Measurements from ENCODE around the gene ZNF831.

DNA sequence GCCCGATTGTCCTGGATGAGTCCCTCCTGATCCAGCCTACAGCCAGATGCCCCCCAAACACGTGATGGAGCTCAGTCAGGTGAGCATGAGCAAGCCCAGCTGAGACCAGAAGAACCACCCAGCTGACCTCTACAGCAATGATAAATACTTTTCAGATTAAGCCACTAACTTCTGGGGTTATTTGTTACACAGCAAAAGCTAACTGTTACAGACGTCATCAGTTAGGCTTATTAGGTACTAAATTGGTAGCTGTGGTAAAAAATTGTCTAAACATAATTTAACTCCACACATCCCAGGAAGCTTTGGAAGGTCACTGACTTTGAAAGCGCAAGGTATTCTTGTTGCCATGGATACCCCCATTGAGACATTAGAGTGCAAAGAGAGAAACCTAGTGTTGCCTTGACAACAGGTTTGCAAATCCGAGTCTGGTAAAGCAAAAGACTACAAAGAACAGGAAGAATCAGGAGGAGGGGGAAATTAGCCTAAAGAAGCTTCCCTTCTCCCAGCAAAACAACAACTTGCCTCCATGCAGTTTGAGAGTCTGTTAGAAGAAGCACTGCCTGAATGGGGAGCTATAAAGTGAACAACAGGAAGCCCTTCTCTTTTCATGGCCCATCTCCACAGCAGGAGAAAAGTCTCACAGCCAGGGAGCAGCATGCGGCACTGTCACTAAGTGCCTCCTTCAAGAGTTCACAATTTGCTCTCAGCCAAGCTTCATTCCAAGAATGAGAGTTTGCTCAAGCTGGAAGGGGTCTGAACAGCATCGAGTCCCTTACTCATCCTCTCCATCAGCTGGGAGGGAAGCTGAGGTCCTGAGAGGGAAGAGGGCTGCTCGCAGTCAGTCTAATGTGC, 41.7 kb upstream of the ZNF831 start:
- TF ChIP-seq RUNX3 (IDR thresholded peaks at IDR 0.05; ENCODE audit: low read length) (no peak), CTCF (IDR thresholded peaks at IDR 0.05 in 2 of 3, conservative IDR thresholded peaks at IDR 0.05 in 1 of 3; ENCODE audit: control insufficient read depth in 2 of 3, extremely low read depth in 1 of 3, insufficient read depth in 1 of 3, low read depth in 3 of 3, low read length in 3 of 3) (no peak), POLR2A (IDR thresholded peaks at IDR 0.05; ENCODE audit: low read depth, low read length) (no peak), CHD2 (IDR thresholded peaks at IDR 0.05; ENCODE audit: borderline replicate concordance, low read depth, low read length) (no peak), BHLHE40 (IDR thresholded peaks at IDR 0.05; ENCODE audit: borderline replicate concordance in 1 of 2, low read depth in 2 of 2, low read length in 1 of 2) (no peak), NFIC (IDR thresholded peaks at IDR 0.05; ENCODE audit: low read depth, low read length) (no peak)

Data from GM12878 (cell line).